Stromal cell of bone marrow (primary cell): Measurements from ENCODE around the gene MCF2L.

Experiments
- DNase-seq: peaks from one replicate; pipeline ENCODE4 v3.0.0-alpha.2; 2012; ENCODE audit warnings: low read depth

The MCF2L gene

GRCh38 chr13:112951674-112952371, 17.2 kb upstream of the MCF2L start:
- no peak for DNase-seq

- DNase-seq: no peak
Observed at GRCh38 chr13:112952759-112953551, 16.1 kb upstream of the MCF2L start.

GRCh38 chr13:112953591-112954487, 15.2 kb upstream of the MCF2L start:
- DNase-seq: no peak

- DNase-seq: no peak
Observed at GRCh38 chr13:112954488-112955270, 14.3 kb upstream of the MCF2L start.

- DNase-seq: no peak
Observed at GRCh38 chr13:112955271-112955937, 13.6 kb upstream of the MCF2L start.

- DNase-seq: no peak
Observed at GRCh38 chr13:112955956-112956355, 13.1 kb upstream of the MCF2L start.

- DNase-seq: no peak
Observed at GRCh38 chr13:112956571-112957294, 12.3 kb upstream of the MCF2L start.

GRCh38 chr13:112957295-112957677, 11.7 kb upstream of the MCF2L start:
- no peak for DNase-seq

- DNase-seq: no peak
Observed at GRCh38 chr13:112958127-112958989, 10.7 kb upstream of the MCF2L start.

GRCh38 chr13:112959206-112959605, 9.8 kb upstream of the MCF2L start:
- DNase-seq: no peak

- DNase-seq: no peak
Observed at GRCh38 chr13:112959701-112960542, 9.1 kb upstream of the MCF2L start.

GRCh38 chr13:112960706-112961105, 8.3 kb upstream of the MCF2L start:
- DNase-seq: no peak

- DNase-seq: no peak
Observed at GRCh38 chr13:112961457-112962369, 7.3 kb upstream of the MCF2L start.

GRCh38 chr13:112962396-112962795, 6.6 kb upstream of the MCF2L start:
- no peak for DNase-seq

GRCh38 chr13:112962911-112963625, 5.9 kb upstream of the MCF2L start:
- no peak for DNase-seq

GRCh38 chr13:112963641-112964040, 5.4 kb upstream of the MCF2L start:
- no peak for DNase-seq

GRCh38 chr13:112964971-112965492, 4.0 kb upstream of the MCF2L start:
- no peak for DNase-seq
